Stimulated activated naive CD8-positive, alpha-beta T cell treated with anti-CD3 and anti-CD28 coated beads, Interleukin-15, Interleukin-2, amounts not matched to agents 100 ng/mL and 50 ng/mL, for 24 hours (primary cell): ENCODE data around the gene ECSCR.
"Not testable (repeated sequence)": the region's sequence is repeated elsewhere in the genome, so short reads cannot be mapped to it uniquely, and the experiment has no call there.

Source experiments
- H3K27ac Mint-ChIP-seq: one replicate; pipeline ENCODE4 v1.8.0; 2021; ENCODE audit warnings: mild to moderate bottlenecking, mixed read lengths
- H3K27me3 Mint-ChIP-seq: one replicate; pipeline ENCODE4 v1.8.0; 2021; ENCODE audit warnings: mixed read lengths
- H3K36me3 Mint-ChIP-seq: one replicate; pipeline ENCODE4 v1.8.0; 2021; ENCODE audit warnings: low read depth, mixed read lengths
- H3K4me1 Mint-ChIP-seq: one replicate; pipeline ENCODE4 v1.8.0; 2021; ENCODE audit warnings: low read depth, mixed read lengths
- H3K4me3 Mint-ChIP-seq: one replicate; pipeline ENCODE4 v1.8.0; 2021; ENCODE audit warnings: mild to moderate bottlenecking, mixed read lengths
- H3K9me3 Mint-ChIP-seq: one replicate; pipeline ENCODE4 v1.8.0; 2021; ENCODE audit warnings: mixed read lengths

Gene ECSCR

GRCh38 chr5:139414581-139415130, 47.9 kb downstream of the ECSCR start:
- H3K4me1 Mint-ChIP-seq: peaks cover 60% of the 10 kb centered on the region
- H3K27me3 Mint-ChIP-seq: no peaks in the 10 kb centered on the region
- peak overlapping the region; percentile 79 for H3K4me3 Mint-ChIP-seq

GRCh38 chr5:139413963-139414362, 48.6 kb downstream of the ECSCR start:
- Mint-ChIP-seq H3K27me3 (no peaks in the 10 kb centered on the region), H3K27ac (peak overlapping the region; percentile 87), H3K4me3 (peak overlapping the region; percentile 79), H3K9me3 (no peaks in the 10 kb centered on the region), H3K4me1 (peaks cover 60% of the 10 kb centered on the region), H3K36me3 (peaks cover 47% of the 10 kb centered on the region)

More at GRCh38 chr5:139414581-139415130, 47.9 kb downstream of the ECSCR start:
- Mint-ChIP-seq H3K36me3 (peaks cover 52% of the 10 kb centered on the region), H3K27ac (peak overlapping the region; percentile 87), H3K9me3 (no peaks in the 10 kb centered on the region)

- H3K27ac Mint-ChIP-seq: peak overlapping the region; percentile 87
- no peaks in the 10 kb centered on the region for H3K27me3 Mint-ChIP-seq
- no peak overlapping the region for H3K4me3 Mint-ChIP-seq
- H3K4me1 Mint-ChIP-seq: peaks cover 56% of the 10 kb centered on the region
- peaks cover 39% of the 10 kb centered on the region for H3K36me3 Mint-ChIP-seq
- H3K9me3 Mint-ChIP-seq: no peaks in the 10 kb centered on the region
Measured at GRCh38 chr5:139413153-139413552, 49.4 kb downstream of the ECSCR start.

GRCh38 chr5:139410993-139411828, 51.3 kb downstream of the ECSCR start:
- Mint-ChIP-seq H3K4me3 (no peak overlapping the region), H3K27ac (no peak overlapping the region), H3K27me3 (no peaks in the 10 kb centered on the region), H3K9me3 (no peaks in the 10 kb centered on the region), H3K36me3 (peaks cover 32% of the 10 kb centered on the region), H3K4me1 (peaks cover 44% of the 10 kb centered on the region)

- no peak overlapping the region for H3K4me3 Mint-ChIP-seq
- no peak overlapping the region for H3K27ac Mint-ChIP-seq
- H3K27me3 Mint-ChIP-seq: no peaks in the 10 kb centered on the region
- H3K9me3 Mint-ChIP-seq: no peaks in the 10 kb centered on the region
- peaks cover 28% of the 10 kb centered on the region for H3K36me3 Mint-ChIP-seq
- peaks cover 36% of the 10 kb centered on the region for H3K4me1 Mint-ChIP-seq
Measured at GRCh38 chr5:139410121-139410992, 52.2 kb downstream of the ECSCR start.

- H3K27me3 Mint-ChIP-seq, H3K4me3 Mint-ChIP-seq, H3K27ac Mint-ChIP-seq, H3K9me3 Mint-ChIP-seq: not testable (repeated sequence)
- peaks cover 35% of the 10 kb centered on the region for H3K4me1 Mint-ChIP-seq
- peaks cover 22% of the 10 kb centered on the region for H3K36me3 Mint-ChIP-seq
Measured at GRCh38 chr5:139409116-139409515, 53.4 kb downstream of the ECSCR start.

- Mint-ChIP-seq H3K27me3 (no peaks in the 10 kb centered on the region), H3K4me1 (peaks cover 34% of the 10 kb centered on the region), H3K9me3 (no peaks in the 10 kb centered on the region), H3K36me3 (peaks cover 13% of the 10 kb centered on the region), H3K4me3 (no peak overlapping the region), H3K27ac (no peak overlapping the region)
Measured at GRCh38 chr5:139408191-139408590, 54.4 kb downstream of the ECSCR start.

GRCh38 chr5:139407517-139407916, 55.0 kb downstream of the ECSCR start:
- Mint-ChIP-seq H3K27ac (peak overlapping the region; percentile 40), H3K36me3 (peaks cover 8% of the 10 kb centered on the region), H3K9me3 (no peaks in the 10 kb centered on the region), H3K4me1 (peaks cover 34% of the 10 kb centered on the region), H3K4me3 (no peak overlapping the region), H3K27me3 (no peaks in the 10 kb centered on the region)

GRCh38 chr5:139406963-139407362, 55.6 kb downstream of the ECSCR start:
- Mint-ChIP-seq H3K4me1 (peaks cover 33% of the 10 kb centered on the region), H3K36me3 (peaks cover 7% of the 10 kb centered on the region), H3K4me3 (no peak overlapping the region), H3K9me3 (no peaks in the 10 kb centered on the region), H3K27ac (no peak overlapping the region), H3K27me3 (no peaks in the 10 kb centered on the region)

- Mint-ChIP-seq H3K27ac (peak overlapping the region; percentile 100), H3K9me3 (no peaks in the 10 kb centered on the region), H3K4me1 (peaks cover 38% of the 10 kb centered on the region), H3K4me3 (peak overlapping the region; percentile 94), H3K27me3 (no peaks in the 10 kb centered on the region), H3K36me3 (no peaks in the 10 kb centered on the region)
Measured at GRCh38 chr5:139404484-139404840, 58.1 kb downstream of the ECSCR start.

GRCh38 chr5:139403787-139404483, 58.6 kb downstream of the ECSCR start, which contains the start of gene SPATA24:
Gene SPATA24 (minus strand): TSS chr5:139404089. CDS start chr5:139404060, 29 bp downstream.
- Mint-ChIP-seq H3K4me3 (peak within 1 kb of the TSS; percentile 94), H3K27me3 (no peaks in the 10 kb centered on the region), H3K4me1 (peaks cover 43% of the 10 kb centered on the region), H3K27ac (peak within 1 kb of the TSS; percentile 100), H3K9me3 (no peaks in the 10 kb centered on the region), H3K36me3 (no peaks in the 10 kb centered on the region)

GRCh38 chr5:139403418-139403786, 59.1 kb downstream of the ECSCR start:
- Mint-ChIP-seq H3K9me3 (no peaks in the 10 kb centered on the region), H3K36me3 (no peaks in the 10 kb centered on the region), H3K4me3 (peak overlapping the region; percentile 94), H3K27me3 (no peaks in the 10 kb centered on the region), H3K27ac (peak overlapping the region; percentile 100), H3K4me1 (peaks cover 43% of the 10 kb centered on the region)

- Mint-ChIP-seq H3K4me1 (peaks cover 44% of the 10 kb centered on the region), H3K36me3 (no peaks in the 10 kb centered on the region), H3K27me3 (no peaks in the 10 kb centered on the region), H3K4me3 (peak overlapping the region; percentile 94), H3K27ac (peak overlapping the region; percentile 100), H3K9me3 (no peaks in the 10 kb centered on the region)
Measured at GRCh38 chr5:139402561-139403158, 59.9 kb downstream of the ECSCR start.

- H3K27ac Mint-ChIP-seq: no peak overlapping the region
- no peaks in the 10 kb centered on the region for H3K9me3 Mint-ChIP-seq
- H3K4me1 Mint-ChIP-seq: peaks cover 43% of the 10 kb centered on the region
- H3K27me3 Mint-ChIP-seq: no peaks in the 10 kb centered on the region
- H3K36me3 Mint-ChIP-seq: no peaks in the 10 kb centered on the region
- no peak overlapping the region for H3K4me3 Mint-ChIP-seq
Measured at GRCh38 chr5:139401546-139401945, 61.0 kb downstream of the ECSCR start.
